HepG2 (cell line): ENCODE data around the gene KCNAB2. TPM values are rescaled to one million over a fixed set of nuclear protein-coding genes. Genes with fewer than 3 reads are reported as not detected.

Source experiments
- ATAC-seq: fragments of 200-7000 bp; cut with Tn5 transposase; 3 replicates; pipeline ENCODE4 v1.9.1; 2020; ENCODE audit warnings: mild to moderate bottlenecking, moderate library complexity
- BruUV-seq: library from RNA; stranded (reverse); fragments of 400-500 nt; replicated peaks from 2 replicates; lab custom pipeline; 2021; lab: Mats Ljungman, UMichigan
- CTCF ChIA-PET: fragments of 300-600 bp; formaldehyde crosslinking; extraction: SDS; loops from one replicate; lab custom pipeline; 2021; ENCODE audit warnings: low total read pairs, inconsistent platforms, low intra/inter-chr PET ratio; lab: Yijun Ruan, JAX
- POLR2A ChIA-PET: fragments of 350-600 bp; sonication (Branson Sonifier 250); formaldehyde crosslinking; loops from one replicate; lab custom pipeline; 2020; ENCODE audit warnings: antibody characterized with exemption, inconsistent platforms; lab: Yijun Ruan, JAX
- DNase-seq: peaks from one replicate; pipeline ENCODE4 v3.0.0-alpha.2; 2015; ENCODE audit warnings: low spot score
- FAIRE-seq: peaks from 3 replicates; lab custom pipeline; 2011; peaks lifted over from hg19 to GRCh38; lab: Jason Lieb, UNC
- H2AFZ ChIP-seq: one replicate; pipeline ENCODE4 v1.6.1; 2011; ENCODE audit warnings: low read length, inconsistent platforms
- H3K27ac ChIP-seq: fragments of 300-600 bp; 3 replicates; pipeline ENCODE4 v1.8.0; 2011; ENCODE audit warnings: mixed run types, mild to moderate bottlenecking, mixed read lengths, low read length, inconsistent platforms; ENCODE audit not compliant: insufficient read depth; ENCODE audit errors: extremely low read length
- H3K27me3 ChIP-seq, 2 experiments: fragments of 200-600 bp in 1 of 2; 2 replicates in 1 of 2; 3 replicates in 1 of 2; pipeline versions ENCODE4 v1.6.0 to v1.8.0; 2011; ENCODE audit warnings: low read length in 2 of 2, mild to moderate bottlenecking in 2 of 2, moderate library complexity in 2 of 2, inconsistent platforms in 1 of 2; ENCODE audit not compliant: insufficient read depth in 2 of 2, control insufficient read depth in 1 of 2
- H3K36me3 ChIP-seq, 2 experiments: fragments of 200-600 bp in 1 of 2; replicated peaks in 1 of 2; 2 replicates in 1 of 2; 3 replicates in 1 of 2; pipeline versions ENCODE4 v1.5.1 to v1.8.0; 2011; ENCODE audit warnings: low read length in 2 of 2, inconsistent platforms in 1 of 2; ENCODE audit not compliant: insufficient read depth in 2 of 2, control insufficient read depth in 1 of 2
- H3K4me1 ChIP-seq: 2 replicates; pipeline ENCODE4 v1.5.1; 2012; ENCODE audit warnings: low read length, inconsistent platforms; ENCODE audit not compliant: insufficient read depth
- H3K4me2 ChIP-seq: 2 replicates; pipeline ENCODE4 v1.6.0; 2011; ENCODE audit warnings: low read depth, low read length, inconsistent platforms
- H3K4me3 ChIP-seq, 3 experiments: fragments of 200-600 bp in 1 of 3; sonication (generic), shearing (Covaris generic) in 1 of 3; replicated peaks in 1 of 3; 2 replicates each; pipeline ENCODE4 v1.5.1; 2011 to 2016; ENCODE audit warnings: low read length in 3 of 3, inconsistent platforms in 2 of 3, low read depth in 2 of 3, mild to moderate bottlenecking in 2 of 3, control low read depth in 1 of 3, mixed read lengths in 1 of 3; ENCODE audit not compliant: insufficient read depth in 1 of 3
- H3K79me2 ChIP-seq: one replicate; pipeline ENCODE4 v1.6.1; 2011; ENCODE audit warnings: low read length, inconsistent platforms; ENCODE audit not compliant: insufficient read depth
- H3K9ac ChIP-seq: 2 replicates; pipeline ENCODE4 v1.6.0; 2011; ENCODE audit warnings: mild to moderate bottlenecking, low read depth, low read length, inconsistent platforms; ENCODE audit not compliant: insufficient read depth
- H3K9me3 ChIP-seq: 2 replicates; pipeline ENCODE4 v1.5.1; 2012; ENCODE audit warnings: mild to moderate bottlenecking, low read length
- H4K20me1 ChIP-seq: 2 replicates; pipeline ENCODE4 v1.6.0; 2011; ENCODE audit warnings: inconsistent platforms, mild to moderate bottlenecking, low read length, moderate library complexity; ENCODE audit not compliant: insufficient read depth
- CREBL2 ChIP-seq: sonication (generic); formaldehyde crosslinking; IDR thresholded peaks from 2 replicates; pipeline ENCODE4 v1.8.1; 2023; ENCODE audit warnings: missing genetic modification reagents, mild to moderate bottlenecking, borderline replicate concordance
- HNRNPL ChIP-seq: fragments of 200-400 bp; formaldehyde crosslinking; IDR thresholded peaks from 2 replicates; pipeline ENCODE4 v1.6.1; 2017; ENCODE audit warnings: mild to moderate bottlenecking, low read depth, low read length
- REL ChIP-seq: sonication (generic); formaldehyde crosslinking; conservative IDR thresholded peaks from 2 replicates; pipeline ENCODE4 v1.8.0; 2022; ENCODE audit warnings: mild to moderate bottlenecking, missing genetic modification reagents, moderate library complexity
- SNAI1 ChIP-seq: sonication (generic); formaldehyde crosslinking; IDR thresholded peaks from 2 replicates; pipeline ENCODE4 v1.5.0; 2020; ENCODE audit warnings: mild to moderate bottlenecking, missing genetic modification reagents, borderline replicate concordance
- ZNF740 ChIP-seq: sonication (generic); formaldehyde crosslinking; IDR thresholded peaks from 2 replicates; pipeline ENCODE4 v1.4.0; 2020; ENCODE audit warnings: missing genetic modification reagents
- ZNF747 ChIP-seq: sonication (generic); formaldehyde crosslinking; IDR thresholded peaks from 2 replicates; pipeline ENCODE4 v1.8.1; 2023; ENCODE audit warnings: missing genetic modification reagents, mild to moderate bottlenecking, borderline replicate concordance
- WGBS: methylation state at CpG from one replicate; pipeline ENCODE4 v1.1.6; 2017; ENCODE audit warnings: low lambda C conversion rate; 5-methylcytosine and 5-hydroxymethylcytosine counted together
- in situ Hi-C: cut with HindIII; loops from 2 replicates; pipeline ENCODE4 v1.10.0; 2017; ENCODE audit warnings: low pct_unique_long_range_greater_than_20kb; ENCODE audit not compliant: extremely low pct_ligation_motif_present
- intact Hi-C: fragments of 100-400 bp; cut with micrococcal nuclease; formaldehyde crosslinking; loops from one replicate; pipeline ENCODE4 v1.10.0; 2022; ENCODE audit not compliant: unreplicated experiment
- polyA plus RNA-seq, 8 experiments: library from polyadenylated mRNA; depleted of rRNA in 3 of 8; stranded (reverse) in 7 of 8; unstranded in 1 of 8; fragments of >200 nt; fragmentation: Illumina TruSeq in 4 of 8; extraction: Trizol in 4 of 8; gene quantifications; 2 replicates each; pipeline versions ENCODE4 v1.2.1 to v1.2.3, GENCODE V29; 2011 to 2016; ENCODE audit warnings: low read depth in 4 of 8, missing spikeins in 1 of 8, mixed read lengths in 1 of 8; ENCODE audit not compliant: insufficient read depth in 1 of 8
- total RNA-seq, 5 experiments: library from RNA; depleted of rRNA; stranded (reverse); fragments of >200 nt; fragmentation: Illumina TruSeq; extraction: Trizol; gene quantifications; 2 replicates each; pipeline ENCODE4 v1.2.3, GENCODE V29; 2016; ENCODE audit warnings: low read depth in 1 of 5
- TF ChIP-seq, protein P1 (sequence below): sonication (generic); formaldehyde crosslinking; IDR thresholded peaks from 2 replicates; pipeline ENCODE4 v1.4.0; 2020; ENCODE audit warnings: low read depth, missing genetic modification reagents
- TF ChIP-seq, protein P2 (sequence below): sonication (generic); formaldehyde crosslinking; IDR thresholded peaks from 2 replicates; pipeline ENCODE4 v1.5.0; 2020; ENCODE audit warnings: missing genetic modification reagents
- TF ChIP-seq, protein P3 (sequence below), 2 experiments: fragments of 450-650 bp in 1 of 2; sonication (generic) in 1 of 2; formaldehyde crosslinking; IDR thresholded peaks; 2 replicates each; pipeline versions ENCODE4 v1.5.0 to v1.8.0; 2020 to 2022; ENCODE audit warnings: mild to moderate bottlenecking in 1 of 2, missing genetic modification reagents in 1 of 2
- TF ChIP-seq, protein P4 (sequence below): sonication (generic); formaldehyde crosslinking; IDR thresholded peaks from 2 replicates; pipeline ENCODE4 v1.4.0; 2020; ENCODE audit warnings: missing genetic modification reagents; ENCODE audit errors: not compliant biosample characterization

KCNAB2 gene
- total and polyA plus RNA-seq, 2 of the 13 experiments (the other 11 are each of a cell fraction or from before 2014, with no cell fraction given), result 6.2 to 8.8 TPM

DNA sequence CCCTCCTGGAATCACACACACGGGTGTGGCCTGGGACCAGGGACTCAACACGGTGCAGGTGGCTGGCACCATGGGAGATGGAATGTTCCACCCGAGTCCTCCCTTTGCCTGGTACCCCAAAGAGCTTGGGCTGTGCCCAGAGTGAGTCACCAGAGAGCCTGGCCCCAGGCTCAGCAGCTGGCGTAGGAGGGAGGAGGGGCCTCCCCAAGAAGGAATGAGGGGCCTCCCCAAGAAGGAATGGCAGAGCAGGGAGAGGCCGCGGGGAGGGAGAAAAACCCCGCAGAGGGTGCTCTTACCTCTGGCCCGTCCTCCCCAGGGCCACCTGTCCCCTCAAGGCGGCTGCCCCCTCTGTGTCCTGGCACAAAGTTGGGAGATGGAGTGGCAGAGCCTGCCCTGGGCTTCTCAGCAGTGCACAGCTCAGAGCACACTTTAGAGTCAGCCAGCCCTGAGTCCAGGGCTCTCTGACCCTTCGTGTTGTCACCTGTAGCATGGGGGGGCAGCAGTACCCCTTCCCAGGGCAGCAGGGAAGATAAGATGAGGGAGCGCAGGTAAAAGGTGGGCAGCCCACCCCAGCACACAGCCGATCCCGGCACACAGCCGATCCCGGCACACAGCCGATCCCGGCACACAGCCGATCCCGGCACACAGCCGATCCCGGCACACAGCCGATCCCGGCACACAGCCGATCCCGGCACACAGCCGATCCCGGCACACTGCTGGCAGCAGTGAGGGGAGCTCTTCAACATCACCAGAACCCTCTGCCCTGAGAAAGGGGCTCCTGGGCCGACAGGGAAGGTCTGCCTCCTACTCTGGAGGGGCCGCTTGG, 20.2 kb upstream of the KCNAB2 start:
- peaks cover 38% of the 10 kb centered on the region for H3K4me1 ChIP-seq
- peak overlapping the region; percentile 85 for H3K4me2 ChIP-seq
- BruUV-seq, result TSS peak; percentile 71
- in situ Hi-C loops, result no loop called here
- H3K27me3 ChIP-seq, result peaks cover 0 to 1% of the 10 kb centered on the region in 2 experiments; a peak in 1 of 5 replicates
- H3K27ac ChIP-seq, result no peak overlapping the region
- no peaks in the 10 kb centered on the region for H3K9me3 ChIP-seq
- WGBS, result 34% methylated on average over 21 of the region's 29 CpGs
- H3K9ac ChIP-seq, result peak overlapping the region; percentile 48
- intact Hi-C loops, result loop anchor here (2.0 kb wide), 1 partner anchor 23 kb away; no protein-coding TSS in a partner anchor
- peak; percentile 45 for ATAC-seq
- ChIA-PET POLR2A (interaction anchor here (0.7 to 2.3 kb wide), 8 partner anchors 9 to 69 kb away, joined by 3 to 9 read pairs (median 4); partner anchors contain the start of genes KCNAB2 and NPHP4), CTCF (no interaction called here)
- peak overlapping the region; percentile 48 to 73 (median 48); a peak in 5 of 6 replicates for H3K4me3 ChIP-seq
- H3K36me3 ChIP-seq, result no peaks in the 10 kb centered on the region
- FAIRE-seq, result no peak
- H2AFZ ChIP-seq, result no peak overlapping the region
- no peak for DNase-seq
- no peaks in the 10 kb centered on the region for H4K20me1 ChIP-seq
- H3K79me2 ChIP-seq, result no peaks in the 10 kb centered on the region
- TF ChIP-seq, protein P1, sequence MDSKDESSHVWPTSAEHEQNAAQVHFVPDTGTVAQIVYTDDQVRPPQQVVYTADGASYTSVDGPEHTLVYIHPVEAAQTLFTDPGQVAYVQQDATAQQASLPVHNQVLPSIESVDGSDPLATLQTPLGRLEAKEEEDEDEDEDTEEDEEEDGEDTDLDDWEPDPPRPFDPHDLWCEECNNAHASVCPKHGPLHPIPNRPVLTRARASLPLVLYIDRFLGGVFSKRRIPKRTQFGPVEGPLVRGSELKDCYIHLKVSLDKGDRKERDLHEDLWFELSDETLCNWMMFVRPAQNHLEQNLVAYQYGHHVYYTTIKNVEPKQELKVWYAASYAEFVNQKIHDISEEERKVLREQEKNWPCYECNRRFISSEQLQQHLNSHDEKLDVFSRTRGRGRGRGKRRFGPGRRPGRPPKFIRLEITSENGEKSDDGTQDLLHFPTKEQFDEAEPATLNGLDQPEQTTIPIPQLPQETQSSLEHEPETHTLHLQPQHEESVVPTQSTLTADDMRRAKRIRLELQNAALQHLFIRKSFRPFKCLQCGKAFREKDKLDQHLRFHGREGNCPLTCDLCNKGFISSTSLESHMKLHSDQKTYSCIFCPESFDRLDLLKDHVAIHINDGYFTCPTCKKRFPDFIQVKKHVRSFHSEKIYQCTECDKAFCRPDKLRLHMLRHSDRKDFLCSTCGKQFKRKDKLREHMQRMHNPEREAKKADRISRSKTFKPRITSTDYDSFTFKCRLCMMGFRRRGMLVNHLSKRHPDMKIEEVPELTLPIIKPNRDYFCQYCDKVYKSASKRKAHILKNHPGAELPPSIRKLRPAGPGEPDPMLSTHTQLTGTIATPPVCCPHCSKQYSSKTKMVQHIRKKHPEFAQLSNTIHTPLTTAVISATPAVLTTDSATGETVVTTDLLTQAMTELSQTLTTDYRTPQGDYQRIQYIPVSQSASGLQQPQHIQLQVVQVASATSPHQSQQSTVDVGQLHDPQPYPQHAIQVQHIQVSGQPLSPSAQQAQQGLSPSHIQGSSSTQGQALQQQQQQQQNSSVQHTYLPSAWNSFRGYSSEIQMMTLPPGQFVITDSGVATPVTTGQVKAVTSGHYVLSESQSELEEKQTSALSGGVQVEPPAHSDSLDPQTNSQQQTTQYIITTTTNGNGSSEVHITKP (CRISPR knock-in tag), result peak; percentile 48; the same call in 1 of the 2 replicates
- TF ChIP-seq CREBL2 (CRISPR knock-in tag) (no peak), SNAI1 (0 out of 2 replicates have a peak, but pooled peaks have one; percentile 17), ZNF740 (CRISPR knock-in tag) (peak; percentile 9), REL (0 out of 2 replicates have a peak, but pooled peaks have one; percentile 40), HNRNPL (peak; percentile 64; the same call in 1 of the 2 replicates), ZNF747 (CRISPR knock-in tag) (0 out of 2 replicates have a peak, but pooled peaks have one; percentile 19)
- TF ChIP-seq, protein P2, sequence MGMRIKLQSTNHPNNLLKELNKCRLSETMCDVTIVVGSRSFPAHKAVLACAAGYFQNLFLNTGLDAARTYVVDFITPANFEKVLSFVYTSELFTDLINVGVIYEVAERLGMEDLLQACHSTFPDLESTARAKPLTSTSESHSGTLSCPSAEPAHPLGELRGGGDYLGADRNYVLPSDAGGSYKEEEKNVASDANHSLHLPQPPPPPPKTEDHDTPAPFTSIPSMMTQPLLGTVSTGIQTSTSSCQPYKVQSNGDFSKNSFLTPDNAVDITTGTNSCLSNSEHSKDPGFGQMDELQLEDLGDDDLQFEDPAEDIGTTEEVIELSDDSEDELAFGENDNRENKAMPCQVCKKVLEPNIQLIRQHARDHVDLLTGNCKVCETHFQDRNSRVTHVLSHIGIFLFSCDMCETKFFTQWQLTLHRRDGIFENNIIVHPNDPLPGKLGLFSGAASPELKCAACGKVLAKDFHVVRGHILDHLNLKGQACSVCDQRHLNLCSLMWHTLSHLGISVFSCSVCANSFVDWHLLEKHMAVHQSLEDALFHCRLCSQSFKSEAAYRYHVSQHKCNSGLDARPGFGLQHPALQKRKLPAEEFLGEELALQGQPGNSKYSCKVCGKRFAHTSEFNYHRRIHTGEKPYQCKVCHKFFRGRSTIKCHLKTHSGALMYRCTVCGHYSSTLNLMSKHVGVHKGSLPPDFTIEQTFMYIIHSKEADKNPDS (CRISPR knock-in tag), result 0 out of 2 replicates have a peak, but pooled peaks have one; percentile 29
- TF ChIP-seq, protein P3, sequence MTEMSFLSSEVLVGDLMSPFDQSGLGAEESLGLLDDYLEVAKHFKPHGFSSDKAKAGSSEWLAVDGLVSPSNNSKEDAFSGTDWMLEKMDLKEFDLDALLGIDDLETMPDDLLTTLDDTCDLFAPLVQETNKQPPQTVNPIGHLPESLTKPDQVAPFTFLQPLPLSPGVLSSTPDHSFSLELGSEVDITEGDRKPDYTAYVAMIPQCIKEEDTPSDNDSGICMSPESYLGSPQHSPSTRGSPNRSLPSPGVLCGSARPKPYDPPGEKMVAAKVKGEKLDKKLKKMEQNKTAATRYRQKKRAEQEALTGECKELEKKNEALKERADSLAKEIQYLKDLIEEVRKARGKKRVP (CRISPR knock-in tag; IDR thresholded peaks at IDR 0.05), result peak in 1 of 2 experiments; percentile 52; a peak in 1 of 4 replicates
- TF ChIP-seq, protein P4, sequence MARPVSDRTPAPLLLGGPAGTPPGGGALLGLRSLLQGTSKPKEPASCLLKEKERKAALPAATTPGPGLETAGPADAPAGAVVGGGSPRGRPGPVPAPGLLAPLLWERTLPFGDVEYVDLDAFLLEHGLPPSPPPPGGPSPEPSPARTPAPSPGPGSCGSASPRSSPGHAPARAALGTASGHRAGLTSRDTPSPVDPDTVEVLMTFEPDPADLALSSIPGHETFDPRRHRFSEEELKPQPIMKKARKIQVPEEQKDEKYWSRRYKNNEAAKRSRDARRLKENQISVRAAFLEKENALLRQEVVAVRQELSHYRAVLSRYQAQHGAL (CRISPR knock-in tag), result no peak
